HepG2 (cell line): ENCODE data around the gene PXMP4. TPM values are rescaled to one million over a fixed set of nuclear protein-coding genes. Genes with fewer than 3 reads are reported as not detected.

Experiments used
- ADNP ChIP-seq: sonication (generic); formaldehyde crosslinking; IDR thresholded peaks from 2 replicates; pipeline ENCODE4 v1.4.0; 2020; ENCODE audit warnings: missing genetic modification reagents
- FOXJ3 ChIP-seq: sonication (generic); formaldehyde crosslinking; IDR thresholded peaks from 2 replicates; pipeline ENCODE4 v1.4.0; 2020; ENCODE audit warnings: missing genetic modification reagents, mild to moderate bottlenecking, borderline replicate concordance
- HNRNPLL ChIP-seq: fragments of 200-400 bp; formaldehyde crosslinking; IDR thresholded peaks from 2 replicates; pipeline ENCODE4 v1.6.1; 2017; ENCODE audit warnings: mild to moderate bottlenecking, low read depth, low read length; ENCODE audit not compliant: poor library complexity, severe bottlenecking
- HOXD1 ChIP-seq: sonication (generic); formaldehyde crosslinking; IDR thresholded peaks from 2 replicates; pipeline ENCODE4 v1.5.0; 2020; ENCODE audit warnings: missing genetic modification reagents
- NFIB ChIP-seq: sonication (generic); formaldehyde crosslinking; IDR thresholded peaks from 2 replicates; pipeline ENCODE4 v1.9.0; 2021; ENCODE audit warnings: missing genetic modification reagents, mild to moderate bottlenecking, borderline replicate concordance
- NFYC ChIP-seq: IDR thresholded peaks from 2 replicates; pipeline ENCODE4 v1.6.1; 2016; ENCODE audit warnings: missing genetic modification reagents, missing compliant biosample characterization
- POLR2G ChIP-seq: fragments of 200-400 bp; formaldehyde crosslinking; IDR thresholded peaks from 2 replicates; pipeline ENCODE4 v1.6.1; 2018; ENCODE audit warnings: mild to moderate bottlenecking, low read depth, low read length, moderate library complexity
- RBAK ChIP-seq: sonication (generic); formaldehyde crosslinking; IDR thresholded peaks from 2 replicates; pipeline ENCODE4 v1.5.1; 2020; ENCODE audit warnings: mild to moderate bottlenecking, missing genetic modification reagents
- RXRB ChIP-seq: IDR thresholded peaks from 2 replicates; pipeline ENCODE4 v1.6.1; 2016; ENCODE audit warnings: borderline replicate concordance, missing genetic modification reagents, missing compliant biosample characterization
- SATB2 ChIP-seq: sonication (generic); formaldehyde crosslinking; IDR thresholded peaks from 2 replicates; pipeline ENCODE4 v1.5.0; 2020; ENCODE audit warnings: missing genetic modification reagents
- TFAP4 ChIP-seq: sonication (generic); IDR thresholded peaks from 2 replicates; pipeline ENCODE4 v1.6.1; 2016; ENCODE audit warnings: low read depth, borderline replicate concordance
- TOPORS ChIP-seq: sonication (generic); formaldehyde crosslinking; IDR thresholded peaks from 2 replicates; pipeline ENCODE4 v1.8.0; 2023; ENCODE audit warnings: mild to moderate bottlenecking, missing genetic modification reagents
- ZBTB26 ChIP-seq: IDR thresholded peaks from 2 replicates; pipeline ENCODE4 v1.6.1; 2016; ENCODE audit warnings: missing compliant biosample characterization, missing genetic modification reagents, borderline replicate concordance
- ZNF12 ChIP-seq: sonication (generic); formaldehyde crosslinking; IDR thresholded peaks from 2 replicates; pipeline ENCODE4 v1.5.0; 2020; ENCODE audit warnings: missing genetic modification reagents
- ZNF124 ChIP-seq: sonication (generic); formaldehyde crosslinking; IDR thresholded peaks from 2 replicates; pipeline ENCODE4 v1.4.0; 2020; ENCODE audit warnings: missing genetic modification reagents
- ZNF230 ChIP-seq: sonication (generic); formaldehyde crosslinking; IDR thresholded peaks from 2 replicates; pipeline ENCODE4 v1.4.0; 2020; ENCODE audit warnings: mild to moderate bottlenecking, missing genetic modification reagents
- ZNF468 ChIP-seq: sonication (generic); formaldehyde crosslinking; IDR thresholded peaks from 2 replicates; pipeline ENCODE4 v1.8.0; 2022; ENCODE audit warnings: mild to moderate bottlenecking, moderate library complexity, missing genetic modification reagents
- polyA plus RNA-seq, 8 experiments: library from polyadenylated mRNA; depleted of rRNA in 3 of 8; stranded (reverse) in 7 of 8; unstranded in 1 of 8; fragments of >200 nt; fragmentation: Illumina TruSeq in 4 of 8; extraction: Trizol in 4 of 8; gene quantifications; 2 replicates each; pipeline versions ENCODE4 v1.2.1 to v1.2.3, GENCODE V29; 2011 to 2016; ENCODE audit warnings: low read depth in 4 of 8, missing spikeins in 1 of 8, mixed read lengths in 1 of 8; ENCODE audit not compliant: insufficient read depth in 1 of 8
- total RNA-seq, 5 experiments: library from RNA; depleted of rRNA; stranded (reverse); fragments of >200 nt; fragmentation: Illumina TruSeq; extraction: Trizol; gene quantifications; 2 replicates each; pipeline ENCODE4 v1.2.3, GENCODE V29; 2016; ENCODE audit warnings: low read depth in 1 of 5
- TF ChIP-seq, protein P1 (sequence below): IDR thresholded peaks from 2 replicates; pipeline ENCODE4 v1.6.1; 2012; ENCODE audit warnings: low read length, improper control_type of control experiment
- TF ChIP-seq, protein P2 (sequence below): sonication (generic); formaldehyde crosslinking; IDR thresholded peaks from 2 replicates; pipeline ENCODE4 v1.4.0; 2020; ENCODE audit warnings: missing genetic modification reagents, borderline replicate concordance

The PXMP4 gene
- total and polyA plus RNA-seq, 2 of the 13 experiments (the other 11 are each of a cell fraction or from before 2014, with no cell fraction given) = not detected

GRCh38 chr20:33732166-33732970, 12.3 kb upstream of the PXMP4 start (continued):
- TF ChIP-seq TFAP4 = peak; percentile 61; the same call in 1 of the 2 replicates
- TF ChIP-seq ZNF124 (CRISPR knock-in tag) = peak; percentile 31; the same call in 1 of the 2 replicates
- no peak for TF ChIP-seq ZNF12 (CRISPR knock-in tag)
- no peak for TF ChIP-seq NFIB (CRISPR knock-in tag)
- TF ChIP-seq HNRNPLL = peak; percentile 45
- no peak for TF ChIP-seq FOXJ3 (CRISPR knock-in tag)
- peak; percentile 91 for TF ChIP-seq TOPORS (CRISPR knock-in tag)
- 0 out of 2 replicates have a peak, but pooled peaks have one; percentile 2 for TF ChIP-seq NFYC (CRISPR knock-in tag)
- no peak for TF ChIP-seq RBAK (CRISPR knock-in tag)
- 0 out of 2 replicates have a peak, but pooled peaks have one; percentile 18 for TF ChIP-seq ZNF468 (CRISPR knock-in tag)
- TF ChIP-seq POLR2G = peak; percentile 86
- TF ChIP-seq HOXD1 = no peak; the same call in 1 of the 2 replicates
- peak; percentile 12; the same call in 1 of the 2 replicates for TF ChIP-seq ADNP
- TF ChIP-seq, protein P1, sequence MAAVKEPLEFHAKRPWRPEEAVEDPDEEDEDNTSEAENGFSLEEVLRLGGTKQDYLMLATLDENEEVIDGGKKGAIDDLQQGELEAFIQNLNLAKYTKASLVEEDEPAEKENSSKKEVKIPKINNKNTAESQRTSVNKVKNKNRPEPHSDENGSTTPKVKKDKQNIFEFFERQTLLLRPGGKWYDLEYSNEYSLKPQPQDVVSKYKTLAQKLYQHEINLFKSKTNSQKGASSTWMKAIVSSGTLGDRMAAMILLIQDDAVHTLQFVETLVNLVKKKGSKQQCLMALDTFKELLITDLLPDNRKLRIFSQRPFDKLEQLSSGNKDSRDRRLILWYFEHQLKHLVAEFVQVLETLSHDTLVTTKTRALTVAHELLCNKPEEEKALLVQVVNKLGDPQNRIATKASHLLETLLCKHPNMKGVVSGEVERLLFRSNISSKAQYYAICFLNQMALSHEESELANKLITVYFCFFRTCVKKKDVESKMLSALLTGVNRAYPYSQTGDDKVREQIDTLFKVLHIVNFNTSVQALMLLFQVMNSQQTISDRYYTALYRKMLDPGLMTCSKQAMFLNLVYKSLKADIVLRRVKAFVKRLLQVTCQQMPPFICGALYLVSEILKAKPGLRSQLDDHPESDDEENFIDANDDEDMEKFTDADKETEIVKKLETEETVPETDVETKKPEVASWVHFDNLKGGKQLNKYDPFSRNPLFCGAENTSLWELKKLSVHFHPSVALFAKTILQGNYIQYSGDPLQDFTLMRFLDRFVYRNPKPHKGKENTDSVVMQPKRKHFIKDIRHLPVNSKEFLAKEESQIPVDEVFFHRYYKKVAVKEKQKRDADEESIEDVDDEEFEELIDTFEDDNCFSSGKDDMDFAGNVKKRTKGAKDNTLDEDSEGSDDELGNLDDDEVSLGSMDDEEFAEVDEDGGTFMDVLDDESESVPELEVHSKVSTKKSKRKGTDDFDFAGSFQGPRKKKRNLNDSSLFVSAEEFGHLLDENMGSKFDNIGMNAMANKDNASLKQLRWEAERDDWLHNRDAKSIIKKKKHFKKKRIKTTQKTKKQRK = no peak
- TF ChIP-seq RXRB (CRISPR knock-in tag) = peak; percentile 69
- TF ChIP-seq, protein P2, sequence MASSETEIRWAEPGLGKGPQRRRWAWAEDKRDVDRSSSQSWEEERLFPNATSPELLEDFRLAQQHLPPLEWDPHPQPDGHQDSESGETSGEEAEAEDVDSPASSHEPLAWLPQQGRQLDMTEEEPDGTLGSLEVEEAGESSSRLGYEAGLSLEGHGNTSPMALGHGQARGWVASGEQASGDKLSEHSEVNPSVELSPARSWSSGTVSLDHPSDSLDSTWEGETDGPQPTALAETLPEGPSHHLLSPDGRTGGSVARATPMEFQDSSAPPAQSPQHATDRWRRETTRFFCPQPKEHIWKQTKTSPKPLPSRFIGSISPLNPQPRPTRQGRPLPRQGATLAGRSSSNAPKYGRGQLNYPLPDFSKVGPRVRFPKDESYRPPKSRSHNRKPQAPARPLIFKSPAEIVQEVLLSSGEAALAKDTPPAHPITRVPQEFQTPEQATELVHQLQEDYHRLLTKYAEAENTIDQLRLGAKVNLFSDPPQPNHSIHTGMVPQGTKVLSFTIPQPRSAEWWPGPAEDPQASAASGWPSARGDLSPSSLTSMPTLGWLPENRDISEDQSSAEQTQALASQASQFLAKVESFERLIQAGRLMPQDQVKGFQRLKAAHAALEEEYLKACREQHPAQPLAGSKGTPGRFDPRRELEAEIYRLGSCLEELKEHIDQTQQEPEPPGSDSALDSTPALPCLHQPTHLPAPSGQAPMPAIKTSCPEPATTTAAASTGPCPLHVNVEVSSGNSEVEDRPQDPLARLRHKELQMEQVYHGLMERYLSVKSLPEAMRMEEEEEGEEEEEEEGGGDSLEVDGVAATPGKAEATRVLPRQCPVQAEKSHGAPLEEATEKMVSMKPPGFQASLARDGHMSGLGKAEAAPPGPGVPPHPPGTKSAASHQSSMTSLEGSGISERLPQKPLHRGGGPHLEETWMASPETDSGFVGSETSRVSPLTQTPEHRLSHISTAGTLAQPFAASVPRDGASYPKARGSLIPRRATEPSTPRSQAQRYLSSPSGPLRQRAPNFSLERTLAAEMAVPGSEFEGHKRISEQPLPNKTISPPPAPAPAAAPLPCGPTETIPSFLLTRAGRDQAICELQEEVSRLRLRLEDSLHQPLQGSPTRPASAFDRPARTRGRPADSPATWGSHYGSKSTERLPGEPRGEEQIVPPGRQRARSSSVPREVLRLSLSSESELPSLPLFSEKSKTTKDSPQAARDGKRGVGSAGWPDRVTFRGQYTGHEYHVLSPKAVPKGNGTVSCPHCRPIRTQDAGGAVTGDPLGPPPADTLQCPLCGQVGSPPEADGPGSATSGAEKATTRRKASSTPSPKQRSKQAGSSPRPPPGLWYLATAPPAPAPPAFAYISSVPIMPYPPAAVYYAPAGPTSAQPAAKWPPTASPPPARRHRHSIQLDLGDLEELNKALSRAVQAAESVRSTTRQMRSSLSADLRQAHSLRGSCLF = no peak
- TF ChIP-seq SATB2 (CRISPR knock-in tag) = no peak
- TF ChIP-seq ZBTB26 (CRISPR knock-in tag) = peak; percentile 26; the same call in 1 of the 2 replicates
- peak; percentile 22; the same call in 1 of the 2 replicates for TF ChIP-seq ZNF230 (CRISPR knock-in tag)
